ENCODE results near the gene CLASRP. TPM values are rescaled to one million over a fixed set of nuclear protein-coding genes. Genes with fewer than 3 reads are reported as not detected.

CLASRP gene
- total and polyA plus RNA-seq, 9 of the 15 experiments (the other 6 are each of a cell fraction or from before 2014, with no cell fraction given): 0.94 to 86.3 (median 44.0) TPM

- ChIA-PET CTCF (ENCODE audit: low intra/inter-chr PET ratio) (no interaction called here), POLR2A (interaction anchor here (0.6 kb wide), 1 partner anchor 134 kb away, joined by 3 read pairs; no protein-coding TSS in a partner anchor)
- Histone ChIP-seq H3K79me2 (ENCODE audit: control insufficient read depth, insufficient read depth, low read length) (no peaks in the 10 kb centered on the region), H3K9me1 (ENCODE audit: control insufficient read depth, insufficient read depth, low read length) (no peaks in the 10 kb centered on the region), H3K9ac (ENCODE audit: insufficient read depth in 1 of 2, low read depth in 2 of 2, low read length in 2 of 2) (peak overlapping the region in 1 of 2 experiments; percentile 58; a peak in 1 of 4 replicates), H2AFZ (ENCODE audit: low read depth, low read length) (no peak overlapping the region), H3K27me3 (ENCODE audit: control insufficient read depth in 2 of 2, insufficient read depth in 2 of 2, low read length in 2 of 2) (no peaks in the 10 kb centered on the region), H4K20me1 (replicated peaks; ENCODE audit: control insufficient read depth, insufficient read depth, low read length) (no peaks in the 10 kb centered on the region), H3K36me3 (ENCODE audit: control insufficient read depth, insufficient read depth, low read length) (peaks cover 43% of the 10 kb centered on the region; the same call in 2 of the 3 replicates), H3K9me3 (replicated peaks; ENCODE audit: control insufficient read depth, insufficient read depth, low read depth, low read length) (no peaks in the 10 kb centered on the region), H3K4me1 (replicated peaks in 1 of 2; ENCODE audit: control insufficient read depth in 2 of 2, insufficient read depth in 2 of 2, low read length in 2 of 2) (peaks cover 0 to 21% of the 10 kb centered on the region in 2 experiments; a peak in 2 of 5 replicates), H3K27ac (ENCODE audit: extremely low read depth, low read depth, low read length) (no peak overlapping the region), H3K4me2 (ENCODE audit: insufficient read depth, low read length) (no peak overlapping the region), H3K4me3 (no peak overlapping the region)
- in situ Hi-C loops (cut with MboI): no loop called here
- TF ChIP-seq TAF1 (IDR thresholded peaks at IDR 0.05; ENCODE audit: control insufficient read depth, extremely low read depth, insufficient read depth, low read length, severe bottlenecking) (no peak), ZNF3 (CRISPR knock-in tag; IDR thresholded peaks at IDR 0.05) (no peak), FUS (optimal IDR thresholded peaks at IDR 0.05; ENCODE audit: low read depth, low read length) (no peak), ZNF280A (IDR thresholded peaks at IDR 0.05; ENCODE audit: low read depth, partially characterized antibody) (no peak), CXXC5 (CRISPR knock-in tag; IDR thresholded peaks at IDR 0.05) (no peak), ZNF384 (IDR thresholded peaks at IDR 0.05; ENCODE audit: low read depth, low read length) (0 out of 2 replicates have a peak, but pooled peaks have one; percentile 24), SRF (CRISPR knock-in tag; IDR thresholded peaks at IDR 0.05) (no peak)
- FAIRE-seq (no peak), ATAC-seq (no peak), DNase-seq (ENCODE audit: extremely low read depth in 1 of 4, low spot score in 3 of 4) (no peak)
- BruUV-seq (replicated peaks): no TSS peak
- 92% methylated on average over 3 of the region's 6 CpGs for WGBS (ENCODE audit: insufficient coverage, low coverage, missing lambda C conversion rate)
- intact Hi-C loops (cut with micrococcal nuclease): no loop called here
These were observed 45.3 kb upstream of the CLASRP start for GRCh38 chr19:44993526-44993925.
